ENCODE results near the gene RAN. TPM values are rescaled to one million over a fixed set of nuclear protein-coding genes. Genes with fewer than 3 reads are reported as not detected.

Gene RAN
- total RNA-seq, 1 donor from 2014 or later = 685 TPM

GRCh38 chr12:130909111-130909510, 37.2 kb downstream of the RAN start:
- no peak overlapping the region for H3K4me3 Mint-ChIP-seq (ENCODE audit: unreplicated experiment)

DNA sequence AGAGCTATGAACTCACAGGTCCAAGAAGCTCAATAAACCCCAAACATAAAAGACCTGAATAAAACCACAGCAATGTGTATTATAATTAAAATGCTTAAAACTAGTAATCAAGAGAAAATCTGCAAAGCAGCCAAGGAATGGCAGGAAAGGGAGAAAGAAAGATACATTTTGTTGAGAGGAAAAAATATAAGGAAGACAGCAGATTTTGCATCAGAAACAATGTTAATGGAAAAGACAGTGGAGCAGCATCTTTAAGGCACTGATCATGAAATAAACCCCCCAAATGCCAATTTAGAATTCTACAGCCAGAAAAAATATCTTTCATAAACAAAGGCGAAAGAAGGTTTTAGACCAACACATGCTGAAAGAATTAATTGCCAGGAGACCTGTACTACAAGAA, 39.3 kb downstream of the RAN start:
- no peaks in the 10 kb centered on the region for H3K27me3 Mint-ChIP-seq (ENCODE audit: unreplicated experiment)
- DNase-seq (ENCODE audit: low spot score) = no peak
- no peak for TF ChIP-seq CTCF (IDR thresholded peaks at IDR 0.05; ENCODE audit: unreplicated experiment)
- no peak overlapping the region for H3K4me3 Mint-ChIP-seq (ENCODE audit: unreplicated experiment)
- H3K4me1 Mint-ChIP-seq (ENCODE audit: unreplicated experiment) = no peaks in the 10 kb centered on the region
- no peaks in the 10 kb centered on the region for H3K9me3 Mint-ChIP-seq (ENCODE audit: unreplicated experiment)
- no peaks in the 10 kb centered on the region for H3K36me3 Mint-ChIP-seq (ENCODE audit: low read depth, unreplicated experiment)
- no peak overlapping the region for H3K27ac Mint-ChIP-seq (ENCODE audit: unreplicated experiment)

More at GRCh38 chr12:130909111-130909510, 37.2 kb downstream of the RAN start:
- DNase-seq (ENCODE audit: low spot score) = no peak
- Mint-ChIP-seq H3K4me1 (ENCODE audit: unreplicated experiment) (peaks cover 5% of the 10 kb centered on the region), H3K27ac (ENCODE audit: unreplicated experiment) (no peak overlapping the region), H3K27me3 (ENCODE audit: unreplicated experiment) (peaks cover 3% of the 10 kb centered on the region), H3K9me3 (ENCODE audit: unreplicated experiment) (no peaks in the 10 kb centered on the region), H3K36me3 (ENCODE audit: low read depth, unreplicated experiment) (no peaks in the 10 kb centered on the region)
- no peak for TF ChIP-seq CTCF (IDR thresholded peaks at IDR 0.05; ENCODE audit: unreplicated experiment)

GRCh38 chr12:130911933-130912332, 40.1 kb downstream of the RAN start:
- no peak for DNase-seq (ENCODE audit: low spot score)
- TF ChIP-seq CTCF (IDR thresholded peaks at IDR 0.05; ENCODE audit: unreplicated experiment) = no peak
- Mint-ChIP-seq H3K4me1 (ENCODE audit: unreplicated experiment) (no peaks in the 10 kb centered on the region), H3K9me3 (ENCODE audit: unreplicated experiment) (no peaks in the 10 kb centered on the region), H3K36me3 (ENCODE audit: low read depth, unreplicated experiment) (no peaks in the 10 kb centered on the region), H3K27ac (ENCODE audit: unreplicated experiment) (no peak overlapping the region), H3K4me3 (ENCODE audit: unreplicated experiment) (no peak overlapping the region), H3K27me3 (ENCODE audit: unreplicated experiment) (no peaks in the 10 kb centered on the region)

DNA sequence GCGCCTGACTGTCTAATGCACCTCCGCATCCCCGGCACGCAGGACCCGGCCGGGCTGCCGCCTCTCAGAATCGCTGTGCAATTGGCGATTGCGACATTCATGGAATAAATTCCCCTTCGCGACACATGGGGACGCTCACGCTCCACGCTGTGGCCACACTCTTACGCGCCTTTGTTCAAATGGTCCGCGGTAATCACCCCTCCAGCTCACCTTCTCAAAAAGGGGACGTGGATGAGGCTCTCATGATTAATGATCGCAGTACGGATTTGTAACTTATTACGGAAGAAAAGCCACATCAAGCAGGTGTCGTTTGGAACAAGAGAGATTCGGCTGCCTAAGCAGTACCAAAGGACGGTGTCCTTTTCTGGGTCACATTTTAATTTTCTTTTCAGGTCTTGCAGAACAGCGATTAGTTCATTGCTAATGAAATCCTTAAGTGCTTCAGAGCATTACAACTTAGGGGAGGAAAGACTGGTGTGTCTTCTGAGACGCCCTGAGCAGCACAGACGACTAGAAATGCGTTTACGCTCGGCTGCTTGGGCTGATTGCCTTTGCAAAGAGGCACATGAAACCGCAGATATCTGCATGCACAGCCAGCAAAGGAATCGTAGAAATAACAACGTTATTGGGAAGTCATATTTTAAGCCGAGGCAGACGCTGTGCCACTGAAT, 44.5 kb downstream of the RAN start:
- TF ChIP-seq CTCF (IDR thresholded peaks at IDR 0.05; ENCODE audit: unreplicated experiment) = peak; percentile 79
- no peaks in the 10 kb centered on the region for H3K36me3 Mint-ChIP-seq (ENCODE audit: low read depth, unreplicated experiment)
- H3K4me3 Mint-ChIP-seq (ENCODE audit: unreplicated experiment) = no peak overlapping the region
- H3K27me3 Mint-ChIP-seq (ENCODE audit: unreplicated experiment) = peaks cover 3% of the 10 kb centered on the region
- H3K9me3 Mint-ChIP-seq (ENCODE audit: unreplicated experiment) = no peaks in the 10 kb centered on the region
- DNase-seq (ENCODE audit: low spot score) = peak; percentile 62
- H3K27ac Mint-ChIP-seq (ENCODE audit: unreplicated experiment) = no peak overlapping the region
- no peaks in the 10 kb centered on the region for H3K4me1 Mint-ChIP-seq (ENCODE audit: unreplicated experiment)

DNA sequence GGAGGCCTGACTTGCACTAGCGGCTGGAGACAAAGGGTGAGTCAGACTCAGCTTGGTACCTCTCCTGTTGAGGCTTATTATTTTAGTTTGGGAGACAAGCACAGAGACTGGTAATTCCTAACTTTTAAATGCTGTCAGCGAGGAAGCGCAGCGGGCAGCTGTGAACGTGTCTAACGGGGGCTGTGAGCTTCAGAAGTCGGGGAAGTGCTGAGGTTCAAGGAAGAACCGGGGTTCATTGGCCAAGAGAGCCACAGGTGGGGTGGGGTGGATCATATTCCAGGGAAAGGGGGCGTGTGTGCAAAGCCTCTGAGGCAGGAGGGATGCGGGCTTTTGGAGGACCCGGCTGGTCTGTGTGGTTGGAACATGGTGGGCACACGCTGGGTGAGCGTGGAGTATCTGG, 45.7 kb downstream of the RAN start:
- Mint-ChIP-seq H3K27ac (ENCODE audit: unreplicated experiment) (no peak overlapping the region), H3K27me3 (ENCODE audit: unreplicated experiment) (peaks cover 3% of the 10 kb centered on the region), H3K9me3 (ENCODE audit: unreplicated experiment) (no peaks in the 10 kb centered on the region)

More for the DNA sequence above, 45.7 kb downstream of the RAN start:
- TF ChIP-seq CTCF (IDR thresholded peaks at IDR 0.05; ENCODE audit: unreplicated experiment) = no peak
- Mint-ChIP-seq H3K4me3 (ENCODE audit: unreplicated experiment) (no peak overlapping the region), H3K4me1 (ENCODE audit: unreplicated experiment) (no peaks in the 10 kb centered on the region), H3K36me3 (ENCODE audit: low read depth, unreplicated experiment) (no peaks in the 10 kb centered on the region)
- DNase-seq (ENCODE audit: low spot score) = no peak
